ENCODE results near the gene NUS1.
"Not testable (repeated sequence)": the region's sequence is repeated elsewhere in the genome, so short reads cannot be mapped to it uniquely, and the experiment has no call there.

The NUS1 gene

GRCh38 chr6:117721520-117721919 lies 46.3 kb downstream of the NUS1 start:
- not testable (repeated sequence) for DNase-seq

GRCh38 chr6:117728626-117729025 lies 53.4 kb downstream of the NUS1 start:
- DNase-seq, result no peak

GRCh38 chr6:117729613-117730012 lies 54.3 kb downstream of the NUS1 start:
- DNase-seq, result no peak

- DNase-seq, result no peak
These were observed 58.1 kb downstream of the NUS1 start for GRCh38 chr6:117733341-117733740.

GRCh38 chr6:117739869-117740268 lies 64.6 kb downstream of the NUS1 start:
- DNase-seq, result no peak

- DNase-seq, result no peak
These were observed 65.3 kb downstream of the NUS1 start for GRCh38 chr6:117740605-117741004.

- DNase-seq, result not testable (repeated sequence)
These were observed 75.4 kb downstream of the NUS1 start for GRCh38 chr6:117750675-117751074.

Measured in NCI-H1092 (cell line).